Omental fat pad (tissue), 4 donors: ENCODE results near the gene PGS1. TPM values are rescaled to one million over a fixed set of nuclear protein-coding genes. Genes with fewer than 3 reads are reported as not detected.

Experiments
- ATAC-seq: fragments of 150-250 bp; one replicate; pipeline ENCODE4 v1.9.1; 2016; ENCODE audit warnings: mild to moderate bottlenecking, moderate library complexity; ENCODE audit not compliant: low FRiP score
- DNase-seq: peaks from one replicate; pipeline ENCODE4 v3.0.0-alpha.2; 2019; ENCODE audit warnings: low spot score
- CTCF ChIP-seq, 3 donors: fragments of 450-650 bp; IDR thresholded peaks; one replicate each; pipeline ENCODE4 v1.5.1; 2016 to 2017; ENCODE audit warnings: antibody characterized with exemption in 3 of 3, mild to moderate bottlenecking in 3 of 3, moderate library complexity in 2 of 3
- total RNA-seq, 4 donors: library from RNA; depleted of rRNA; stranded (reverse); fragments of >200 nt; gene quantifications; one replicate each; pipeline ENCODE4 v1.1.0, GENCODE V29; 2016

The PGS1 gene
- total RNA-seq, 4 donors from 2014 or later = 25.8 to 97.2 (median 70.2) TPM

GRCh38 chr17:78347453-78347852 lies 31.0 kb upstream of the PGS1 start:
- DNase-seq (no peak), ATAC-seq (no peak)
- no peak for TF ChIP-seq CTCF (IDR thresholded peaks at IDR 0.05)

- DNase-seq (no peak), ATAC-seq (no peak)
- no peak for TF ChIP-seq CTCF (IDR thresholded peaks at IDR 0.05)
Measured at GRCh38 chr17:78348055-78348770, 30.2 kb upstream of the PGS1 start.

GRCh38 chr17:78349891-78350642 lies 28.4 kb upstream of the PGS1 start:
- no peak for TF ChIP-seq CTCF (IDR thresholded peaks at IDR 0.05)
- no peak for DNase-seq
- no peak for ATAC-seq

GRCh38 chr17:78351449-78352006 lies 26.9 kb upstream of the PGS1 start:
- DNase-seq (peak; percentile 90), ATAC-seq (peak; percentile 71)
- TF ChIP-seq CTCF (IDR thresholded peaks at IDR 0.05) = no peak

GRCh38 chr17:78353834-78354233 lies 24.6 kb upstream of the PGS1 start:
- no peak for ATAC-seq
- no peak for TF ChIP-seq CTCF (IDR thresholded peaks at IDR 0.05)
- DNase-seq = no peak

GRCh38 chr17:78355045-78355641 lies 23.3 kb upstream of the PGS1 start:
- no peak for DNase-seq
- no peak for TF ChIP-seq CTCF (IDR thresholded peaks at IDR 0.05)
- no peak for ATAC-seq
